ENCODE measurements around the gene ZNF217. TPM values are rescaled to one million over a fixed set of nuclear protein-coding genes. Genes with fewer than 3 reads are reported as not detected.

The ZNF217 gene
- total RNA-seq, 1 donor from 2014 or later: 8.9 TPM

GRCh38 chr20:53574259-53574789 is 19.3 kb downstream of the ZNF217 start:
- H3K27me3 ChIP-seq: no peaks in the 10 kb centered on the region
- TF ChIP-seq CTCF (IDR thresholded peaks at IDR 0.05): no peak
- H3K36me3 ChIP-seq: peaks cover 50 to 79% of the 10 kb centered on the region in 2 donors
- peaks cover 4 to 5% of the 10 kb centered on the region in 2 donors for H3K4me1 ChIP-seq
- DNase-seq (ENCODE audit: low spot score in 2 of 2): no peak
- H3K4me3 ChIP-seq: no peak overlapping the region
- intact Hi-C loops (cut with DNase I): no loop called here
- H3K9me3 ChIP-seq: no peaks in the 10 kb centered on the region
- H3K27ac ChIP-seq: no peak overlapping the region

- Histone ChIP-seq H3K36me3 (peaks cover 49 to 86% of the 10 kb centered on the region in 2 donors), H3K27ac (no peak overlapping the region), H3K4me1 (no peaks in the 10 kb centered on the region), H3K4me3 (no peak overlapping the region), H3K27me3 (no peaks in the 10 kb centered on the region), H3K9me3 (no peaks in the 10 kb centered on the region)
- DNase-seq (ENCODE audit: low spot score in 2 of 2): no peak
- TF ChIP-seq CTCF (IDR thresholded peaks at IDR 0.05): no peak
- intact Hi-C loops (cut with DNase I): no loop called here
Observed at GRCh38 chr20:53571555-53572286, 21.9 kb downstream of the ZNF217 start.

DNA sequence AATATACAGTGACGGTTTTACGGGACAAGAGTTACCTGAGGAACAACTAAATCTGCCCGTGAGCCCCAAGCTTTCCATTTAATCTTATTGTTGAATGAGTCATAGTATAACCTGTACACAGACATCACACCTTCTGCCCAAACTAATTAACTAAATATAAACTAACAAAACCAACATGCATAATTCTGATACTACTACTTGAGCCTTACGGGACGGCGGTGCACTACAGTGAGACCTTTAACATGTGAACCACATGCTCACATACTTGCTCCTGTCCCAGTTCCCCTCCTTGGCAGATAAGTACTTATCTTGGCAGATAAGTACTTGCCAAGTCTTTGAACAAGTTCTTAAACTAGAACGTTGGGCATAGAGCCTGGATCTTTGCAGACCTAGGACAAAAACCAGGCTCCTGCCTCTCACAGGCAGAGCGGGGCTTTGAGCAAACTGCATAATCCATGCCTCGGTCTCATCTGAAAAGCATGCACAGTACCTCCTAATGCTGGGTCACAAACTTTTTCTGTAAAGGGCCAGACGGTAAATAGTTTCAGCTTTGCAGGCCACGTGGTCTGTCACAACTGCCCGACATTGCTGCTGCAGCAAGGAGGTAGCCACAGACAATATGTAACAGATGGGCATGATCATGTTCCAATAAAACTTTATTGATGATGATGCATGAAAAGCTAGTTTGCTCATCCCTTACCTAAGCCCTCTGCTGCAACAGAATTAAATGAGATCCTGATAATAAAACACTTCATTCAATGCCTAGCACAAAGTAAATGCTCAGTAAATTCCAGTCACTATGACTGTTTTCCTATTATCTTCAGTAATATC is 23.0 kb downstream of the ZNF217 start:
- intact Hi-C loops (cut with DNase I): no loop called here
- Histone ChIP-seq H3K36me3 (peaks cover 38 to 85% of the 10 kb centered on the region in 2 donors), H3K9me3 (no peaks in the 10 kb centered on the region), H3K4me3 (no peak overlapping the region), H3K27me3 (no peaks in the 10 kb centered on the region), H3K4me1 (no peaks in the 10 kb centered on the region), H3K27ac (no peak overlapping the region)
- no peak for TF ChIP-seq CTCF (IDR thresholded peaks at IDR 0.05)
- DNase-seq (ENCODE audit: low spot score in 2 of 2): no peak

DNA sequence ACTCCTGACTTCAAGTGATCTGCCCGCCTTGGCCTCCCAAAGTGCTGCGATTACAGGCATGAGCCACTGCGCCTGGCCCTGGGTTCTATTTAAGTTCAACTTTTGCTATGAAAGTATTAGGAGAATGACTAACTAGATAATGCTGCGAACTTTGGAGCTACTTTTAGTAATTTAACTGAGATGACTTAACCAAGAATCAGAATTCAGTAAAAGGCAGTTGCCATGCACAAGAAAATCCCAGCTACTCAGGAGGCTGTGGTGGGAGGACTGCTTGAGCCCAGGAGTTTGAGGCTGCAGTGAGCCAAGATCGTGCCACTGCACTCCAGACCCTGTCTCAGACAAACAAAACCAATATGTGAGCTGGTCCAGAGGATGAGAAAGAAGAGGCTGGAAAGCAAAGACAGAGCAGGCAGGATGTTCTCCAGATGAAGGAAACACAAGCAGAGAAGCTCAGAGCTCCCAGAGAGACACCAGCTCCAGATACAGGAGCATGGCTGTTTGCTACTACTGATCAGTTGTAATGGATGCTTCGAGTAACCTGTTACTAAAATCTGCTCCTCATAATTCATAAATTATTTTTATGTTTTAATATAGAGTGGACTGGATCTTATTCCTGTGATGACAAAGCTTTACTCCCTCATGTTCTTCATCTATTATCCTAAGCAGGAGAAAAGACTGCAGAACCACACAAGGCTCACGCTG is 23.9 kb downstream of the ZNF217 start:
- intact Hi-C loops (cut with DNase I): no loop called here
- DNase-seq (ENCODE audit: low spot score in 2 of 2): no peak
- TF ChIP-seq CTCF (IDR thresholded peaks at IDR 0.05): no peak
- no peak overlapping the region for H3K27ac ChIP-seq
- H3K4me1 ChIP-seq: no peaks in the 10 kb centered on the region
- no peaks in the 10 kb centered on the region for H3K9me3 ChIP-seq
- H3K27me3 ChIP-seq: no peaks in the 10 kb centered on the region
- H3K36me3 ChIP-seq: peaks cover 30 to 82% of the 10 kb centered on the region in 2 donors
- H3K4me3 ChIP-seq: no peak overlapping the region

DNA sequence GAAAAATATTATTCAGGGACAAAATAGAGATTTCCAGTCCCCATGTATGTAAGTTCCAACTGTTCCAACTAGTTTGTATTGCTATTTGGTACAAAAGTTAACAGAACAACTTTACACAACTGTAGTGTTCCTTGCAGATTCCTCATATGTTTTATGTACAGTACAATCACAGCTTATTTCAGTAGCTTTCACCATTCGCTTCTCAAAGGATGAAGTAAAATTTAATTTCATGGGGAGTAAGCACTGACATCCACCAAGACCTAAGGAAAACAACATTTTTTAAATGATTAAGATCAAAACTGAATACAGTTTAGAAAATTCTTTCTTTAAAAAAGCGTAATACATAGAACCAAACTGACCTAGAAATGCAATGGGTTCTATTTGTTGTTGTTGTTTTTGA is 24.6 kb downstream of the ZNF217 start:
- H3K36me3 ChIP-seq: peaks cover 26 to 79% of the 10 kb centered on the region in 2 donors
- intact Hi-C loops (cut with DNase I): no loop called here
- no peaks in the 10 kb centered on the region for H3K27me3 ChIP-seq
- H3K4me1 ChIP-seq: no peaks in the 10 kb centered on the region
- TF ChIP-seq CTCF (IDR thresholded peaks at IDR 0.05): no peak
- DNase-seq (ENCODE audit: low spot score in 2 of 2): no peak
- no peaks in the 10 kb centered on the region for H3K9me3 ChIP-seq
- no peak overlapping the region for H3K4me3 ChIP-seq
- H3K27ac ChIP-seq: no peak overlapping the region
